Measurements from ENCODE around the gene POP4.
A peak's percentile ranks its signal among the peaks of the same experiment; 100 is the strongest.

The POP4 gene

DNA sequence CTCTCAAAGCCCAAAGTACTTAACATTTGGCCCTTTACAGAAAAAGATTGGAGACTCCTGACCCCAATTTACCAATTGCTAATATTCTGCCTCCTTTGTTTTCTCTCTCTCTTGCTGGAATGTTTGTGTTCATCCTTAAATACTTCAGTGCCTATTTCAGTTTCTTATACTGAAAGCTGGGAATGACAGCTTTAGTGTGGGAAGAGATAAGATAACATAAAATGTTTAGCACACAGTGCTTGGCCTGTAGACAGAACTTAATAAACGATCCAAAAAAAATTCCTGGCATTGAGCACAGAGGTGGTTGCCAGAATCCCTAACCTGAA, 56.2 kb downstream of the POP4 start (continued):
- TF ChIP-seq, protein P1, sequence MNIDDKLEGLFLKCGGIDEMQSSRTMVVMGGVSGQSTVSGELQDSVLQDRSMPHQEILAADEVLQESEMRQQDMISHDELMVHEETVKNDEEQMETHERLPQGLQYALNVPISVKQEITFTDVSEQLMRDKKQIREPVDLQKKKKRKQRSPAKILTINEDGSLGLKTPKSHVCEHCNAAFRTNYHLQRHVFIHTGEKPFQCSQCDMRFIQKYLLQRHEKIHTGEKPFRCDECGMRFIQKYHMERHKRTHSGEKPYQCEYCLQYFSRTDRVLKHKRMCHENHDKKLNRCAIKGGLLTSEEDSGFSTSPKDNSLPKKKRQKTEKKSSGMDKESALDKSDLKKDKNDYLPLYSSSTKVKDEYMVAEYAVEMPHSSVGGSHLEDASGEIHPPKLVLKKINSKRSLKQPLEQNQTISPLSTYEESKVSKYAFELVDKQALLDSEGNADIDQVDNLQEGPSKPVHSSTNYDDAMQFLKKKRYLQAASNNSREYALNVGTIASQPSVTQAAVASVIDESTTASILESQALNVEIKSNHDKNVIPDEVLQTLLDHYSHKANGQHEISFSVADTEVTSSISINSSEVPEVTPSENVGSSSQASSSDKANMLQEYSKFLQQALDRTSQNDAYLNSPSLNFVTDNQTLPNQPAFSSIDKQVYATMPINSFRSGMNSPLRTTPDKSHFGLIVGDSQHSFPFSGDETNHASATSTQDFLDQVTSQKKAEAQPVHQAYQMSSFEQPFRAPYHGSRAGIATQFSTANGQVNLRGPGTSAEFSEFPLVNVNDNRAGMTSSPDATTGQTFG (tag by site-specific recombination; IDR thresholded peaks at IDR 0.05; ENCODE audit: borderline replicate concordance) = no peak
- peak; percentile 92 for TF ChIP-seq FEZF1 (tag by site-specific recombination; IDR thresholded peaks at IDR 0.05)
- TF ChIP-seq ZNF843 (tag by site-specific recombination; IDR thresholded peaks at IDR 0.05) = peak; percentile 83
- TF ChIP-seq ZBTB8A (tag by site-specific recombination; IDR thresholded peaks at IDR 0.05) = no peak; the same call in 1 of the 2 replicates
- no peak for TF ChIP-seq ZBTB1 (tag by site-specific recombination; IDR thresholded peaks at IDR 0.05)
- peak; percentile 42; the same call in 1 of the 2 replicates for TF ChIP-seq ZNF561 (tag by site-specific recombination; IDR thresholded peaks at IDR 0.05; ENCODE audit: borderline replicate concordance)
- no peak for TF ChIP-seq ZNF211 (tag by site-specific recombination; IDR thresholded peaks at IDR 0.05; ENCODE audit: low read depth)
- TF ChIP-seq GLI4 (tag by site-specific recombination; IDR thresholded peaks at IDR 0.05) = no peak
- TF ChIP-seq, protein P2, sequence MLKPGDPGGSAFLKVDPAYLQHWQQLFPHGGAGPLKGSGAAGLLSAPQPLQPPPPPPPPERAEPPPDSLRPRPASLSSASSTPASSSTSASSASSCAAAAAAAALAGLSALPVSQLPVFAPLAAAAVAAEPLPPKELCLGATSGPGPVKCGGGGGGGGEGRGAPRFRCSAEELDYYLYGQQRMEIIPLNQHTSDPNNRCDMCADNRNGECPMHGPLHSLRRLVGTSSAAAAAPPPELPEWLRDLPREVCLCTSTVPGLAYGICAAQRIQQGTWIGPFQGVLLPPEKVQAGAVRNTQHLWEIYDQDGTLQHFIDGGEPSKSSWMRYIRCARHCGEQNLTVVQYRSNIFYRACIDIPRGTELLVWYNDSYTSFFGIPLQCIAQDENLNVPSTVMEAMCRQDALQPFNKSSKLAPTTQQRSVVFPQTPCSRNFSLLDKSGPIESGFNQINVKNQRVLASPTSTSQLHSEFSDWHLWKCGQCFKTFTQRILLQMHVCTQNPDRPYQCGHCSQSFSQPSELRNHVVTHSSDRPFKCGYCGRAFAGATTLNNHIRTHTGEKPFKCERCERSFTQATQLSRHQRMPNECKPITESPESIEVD (tag by site-specific recombination; IDR thresholded peaks at IDR 0.05) = peak; percentile 97
- TF ChIP-seq ZNF426 (tag by site-specific recombination; IDR thresholded peaks at IDR 0.05) = no peak
- TF ChIP-seq ZXDB (tag by site-specific recombination; IDR thresholded peaks at IDR 0.05) = peak; percentile 73
- 0 out of 2 replicates have a peak, but pooled peaks have one; percentile 3 for TF ChIP-seq TRIM28 (IDR thresholded peaks at IDR 0.05; ENCODE audit: borderline replicate concordance, low read length)
- TF ChIP-seq ZFP37 (tag by site-specific recombination; IDR thresholded peaks at IDR 0.05) = no peak

DNA sequence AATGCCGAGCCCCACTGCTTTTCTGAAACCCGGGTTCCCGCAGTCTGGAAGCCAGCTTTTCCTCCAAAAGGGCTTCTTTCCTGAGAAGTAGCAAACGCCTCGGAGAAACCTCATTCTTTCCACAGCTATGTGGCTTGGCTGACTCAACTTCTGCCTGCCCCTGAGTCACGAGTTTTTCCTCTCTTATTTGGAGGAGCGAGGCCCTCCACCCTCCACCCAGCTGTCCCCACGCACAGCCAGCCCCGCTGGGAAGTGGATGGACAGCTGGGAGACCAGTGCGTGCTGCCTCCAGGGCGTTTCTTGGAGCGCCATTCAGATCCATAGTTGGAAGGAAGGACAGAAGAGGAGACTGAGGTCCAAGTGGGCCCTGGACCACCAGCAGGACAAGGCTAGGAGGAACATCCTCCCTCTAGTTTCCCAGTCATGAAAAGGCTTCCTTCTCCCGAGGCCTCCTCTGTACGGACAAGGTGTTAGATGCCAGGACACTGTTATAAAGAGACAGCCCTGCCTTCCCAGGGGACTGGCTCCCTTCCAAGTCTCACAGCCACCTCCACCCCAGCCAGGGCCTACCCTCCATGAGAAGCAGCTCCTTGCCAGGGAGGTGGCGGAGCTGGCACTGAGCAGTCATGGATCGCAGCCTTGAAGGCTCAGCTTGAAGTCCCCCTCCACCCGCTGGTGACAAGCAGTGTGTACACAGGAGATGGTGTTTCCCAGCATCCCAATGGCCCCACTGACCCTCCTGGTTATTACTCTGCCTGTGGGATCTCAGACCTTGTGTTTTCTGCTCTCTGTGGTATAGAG, 56.7 kb downstream of the POP4 start:
- H3K27ac ChIP-seq (ENCODE audit: extremely low read depth, low read depth, low read length) = peak overlapping the region; percentile 1; the same call in 1 of the 2 replicates
- POLR2A ChIA-PET = interaction anchor here (0.8 to 2.6 kb wide), 7 partner anchors 9 to 57 kb away, joined by 3 to 17 read pairs (median 6); partner anchors contain the start of genes C19orf12 and POP4
- TF ChIP-seq ZBTB8A (tag by site-specific recombination; IDR thresholded peaks at IDR 0.05) (peak; percentile 11; the same call in 1 of the 2 replicates), ZBTB20 (tag by site-specific recombination; IDR thresholded peaks at IDR 0.05) (peak; percentile 98), ZNF2 (tag by site-specific recombination; IDR thresholded peaks at IDR 0.05) (no peak; the same call in 1 of the 2 replicates), EGR2 (tag by site-specific recombination; IDR thresholded peaks at IDR 0.05; ENCODE audit: low read depth) (peak; percentile 83), ZNF335 (tag by site-specific recombination; conservative IDR thresholded peaks at IDR 0.05) (peak; percentile 98), ZNF416 (tag by site-specific recombination; IDR thresholded peaks at IDR 0.05) (no peak), ZFHX2 (tag by site-specific recombination; conservative IDR thresholded peaks at IDR 0.05) (peak; percentile 94), ZIC2 (tag by site-specific recombination; IDR thresholded peaks at IDR 0.05) (peak; percentile 100), ZNF785 (tag by site-specific recombination; IDR thresholded peaks at IDR 0.05) (0 out of 2 replicates have a peak, but pooled peaks have one; percentile 10)
- TF ChIP-seq, protein P3, sequence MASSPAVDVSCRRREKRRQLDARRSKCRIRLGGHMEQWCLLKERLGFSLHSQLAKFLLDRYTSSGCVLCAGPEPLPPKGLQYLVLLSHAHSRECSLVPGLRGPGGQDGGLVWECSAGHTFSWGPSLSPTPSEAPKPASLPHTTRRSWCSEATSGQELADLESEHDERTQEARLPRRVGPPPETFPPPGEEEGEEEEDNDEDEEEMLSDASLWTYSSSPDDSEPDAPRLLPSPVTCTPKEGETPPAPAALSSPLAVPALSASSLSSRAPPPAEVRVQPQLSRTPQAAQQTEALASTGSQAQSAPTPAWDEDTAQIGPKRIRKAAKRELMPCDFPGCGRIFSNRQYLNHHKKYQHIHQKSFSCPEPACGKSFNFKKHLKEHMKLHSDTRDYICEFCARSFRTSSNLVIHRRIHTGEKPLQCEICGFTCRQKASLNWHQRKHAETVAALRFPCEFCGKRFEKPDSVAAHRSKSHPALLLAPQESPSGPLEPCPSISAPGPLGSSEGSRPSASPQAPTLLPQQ (tag by site-specific recombination; IDR thresholded peaks at IDR 0.05) = peak; percentile 68
- TF ChIP-seq, protein P4, sequence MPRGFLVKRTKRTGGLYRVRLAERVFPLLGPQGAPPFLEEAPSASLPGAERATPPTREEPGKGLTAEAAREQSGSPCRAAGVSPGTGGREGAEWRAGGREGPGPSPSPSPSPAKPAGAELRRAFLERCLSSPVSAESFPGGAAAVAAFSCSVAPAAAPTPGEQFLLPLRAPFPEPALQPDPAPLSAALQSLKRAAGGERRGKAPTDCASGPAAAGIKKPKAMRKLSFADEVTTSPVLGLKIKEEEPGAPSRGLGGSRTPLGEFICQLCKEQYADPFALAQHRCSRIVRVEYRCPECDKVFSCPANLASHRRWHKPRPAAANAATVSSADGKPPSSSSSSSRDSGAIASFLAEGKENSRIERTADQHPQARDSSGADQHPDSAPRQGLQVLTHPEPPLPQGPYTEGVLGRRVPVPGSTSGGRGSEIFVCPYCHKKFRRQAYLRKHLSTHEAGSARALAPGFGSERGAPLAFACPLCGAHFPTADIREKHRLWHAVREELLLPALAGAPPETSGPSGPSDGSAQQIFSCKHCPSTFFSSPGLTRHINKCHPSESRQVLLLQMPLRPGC (tag by site-specific recombination; IDR thresholded peaks at IDR 0.05) = no peak
- TF ChIP-seq, protein P5, sequence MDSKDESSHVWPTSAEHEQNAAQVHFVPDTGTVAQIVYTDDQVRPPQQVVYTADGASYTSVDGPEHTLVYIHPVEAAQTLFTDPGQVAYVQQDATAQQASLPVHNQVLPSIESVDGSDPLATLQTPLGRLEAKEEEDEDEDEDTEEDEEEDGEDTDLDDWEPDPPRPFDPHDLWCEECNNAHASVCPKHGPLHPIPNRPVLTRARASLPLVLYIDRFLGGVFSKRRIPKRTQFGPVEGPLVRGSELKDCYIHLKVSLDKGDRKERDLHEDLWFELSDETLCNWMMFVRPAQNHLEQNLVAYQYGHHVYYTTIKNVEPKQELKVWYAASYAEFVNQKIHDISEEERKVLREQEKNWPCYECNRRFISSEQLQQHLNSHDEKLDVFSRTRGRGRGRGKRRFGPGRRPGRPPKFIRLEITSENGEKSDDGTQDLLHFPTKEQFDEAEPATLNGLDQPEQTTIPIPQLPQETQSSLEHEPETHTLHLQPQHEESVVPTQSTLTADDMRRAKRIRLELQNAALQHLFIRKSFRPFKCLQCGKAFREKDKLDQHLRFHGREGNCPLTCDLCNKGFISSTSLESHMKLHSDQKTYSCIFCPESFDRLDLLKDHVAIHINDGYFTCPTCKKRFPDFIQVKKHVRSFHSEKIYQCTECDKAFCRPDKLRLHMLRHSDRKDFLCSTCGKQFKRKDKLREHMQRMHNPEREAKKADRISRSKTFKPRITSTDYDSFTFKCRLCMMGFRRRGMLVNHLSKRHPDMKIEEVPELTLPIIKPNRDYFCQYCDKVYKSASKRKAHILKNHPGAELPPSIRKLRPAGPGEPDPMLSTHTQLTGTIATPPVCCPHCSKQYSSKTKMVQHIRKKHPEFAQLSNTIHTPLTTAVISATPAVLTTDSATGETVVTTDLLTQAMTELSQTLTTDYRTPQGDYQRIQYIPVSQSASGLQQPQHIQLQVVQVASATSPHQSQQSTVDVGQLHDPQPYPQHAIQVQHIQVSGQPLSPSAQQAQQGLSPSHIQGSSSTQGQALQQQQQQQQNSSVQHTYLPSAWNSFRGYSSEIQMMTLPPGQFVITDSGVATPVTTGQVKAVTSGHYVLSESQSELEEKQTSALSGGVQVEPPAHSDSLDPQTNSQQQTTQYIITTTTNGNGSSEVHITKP (tag by site-specific recombination; IDR thresholded peaks at IDR 0.05) = peak; percentile 57

More for the DNA sequence above, 56.7 kb downstream of the POP4 start:
- H3K4me3 ChIP-seq (ENCODE audit: low read depth, low read length) = no peak overlapping the region
- peaks cover 50% of the 10 kb centered on the region for H3K4me1 ChIP-seq (ENCODE audit: control insufficient read depth, insufficient read depth, low read length)
- no peaks in the 10 kb centered on the region for H3K9me3 ChIP-seq (ENCODE audit: control insufficient read depth, insufficient read depth, low read depth, low read length)
- CTCF ChIA-PET = interaction anchor here (0.5 to 11.0 kb wide), 14 partner anchors 9 to 607 kb away, joined by 3 to 105 read pairs (median 4); partner anchors contain the start of gene POP4
- no peaks in the 10 kb centered on the region for H3K36me3 ChIP-seq (ENCODE audit: control insufficient read depth in 2 of 2, insufficient read depth in 1 of 2, low read length in 2 of 2)

Data from HEK293 (cell line).